IMR-90 (cell line): ENCODE measurements around the gene TACC2.
"Not testable (repeated sequence)": the region's sequence is repeated elsewhere in the genome, so short reads cannot be mapped to it uniquely, and the experiment has no call there.

Source experiments
- CTCF ChIP-seq: conservative IDR thresholded peaks from 2 replicates; pipeline ENCODE4 v1.5.1; 2012; ENCODE audit warnings: mild to moderate bottlenecking, low read depth, low read length, improper control_type of control experiment
- POLR2A ChIP-seq: IDR thresholded peaks from 2 replicates; pipeline ENCODE4 v1.6.1; 2012; ENCODE audit warnings: mild to moderate bottlenecking, low read depth, low read length

GRCh38 chr10:122017926-122018325 is 29.0 kb downstream of the TACC2 start:
- TF ChIP-seq CTCF, POLR2A: not testable (repeated sequence)
